ENCODE results near the gene TRIM46. TPM values are rescaled to one million over a fixed set of nuclear protein-coding genes. Genes with fewer than 3 reads are reported as not detected.

TRIM46 gene
- total RNA-seq, 1 donor from 2014 or later: 1.2 TPM

- Mint-ChIP-seq H3K36me3 (ENCODE audit: low read depth) (peaks cover 26% of the 10 kb centered on the region), H3K27ac (peak overlapping the region; percentile 98), H3K27me3 (no peaks in the 10 kb centered on the region), H3K4me3 (peak overlapping the region; percentile 99), H3K4me1 (peaks cover 41% of the 10 kb centered on the region), H3K9me3 (no peaks in the 10 kb centered on the region)
- DNase-seq: no peak
- POLR2A ChIA-PET: interaction anchor here (0.6 to 4.5 kb wide), 23 partner anchors 13 to 1227 kb away, joined by 3 to 63 read pairs (median 5); partner anchors contain the start of genes DPM3, EFNA1, MTX1 and PMVK
- intact Hi-C loops (cut with micrococcal nuclease): loop anchor here (2.0 to 10.0 kb wide), 4 partner anchors 87 to 617 kb away; partner anchors contain the start of genes ADAM15, CKS1B, SHC1 and UBE2Q1
- TF ChIP-seq, protein P1, sequence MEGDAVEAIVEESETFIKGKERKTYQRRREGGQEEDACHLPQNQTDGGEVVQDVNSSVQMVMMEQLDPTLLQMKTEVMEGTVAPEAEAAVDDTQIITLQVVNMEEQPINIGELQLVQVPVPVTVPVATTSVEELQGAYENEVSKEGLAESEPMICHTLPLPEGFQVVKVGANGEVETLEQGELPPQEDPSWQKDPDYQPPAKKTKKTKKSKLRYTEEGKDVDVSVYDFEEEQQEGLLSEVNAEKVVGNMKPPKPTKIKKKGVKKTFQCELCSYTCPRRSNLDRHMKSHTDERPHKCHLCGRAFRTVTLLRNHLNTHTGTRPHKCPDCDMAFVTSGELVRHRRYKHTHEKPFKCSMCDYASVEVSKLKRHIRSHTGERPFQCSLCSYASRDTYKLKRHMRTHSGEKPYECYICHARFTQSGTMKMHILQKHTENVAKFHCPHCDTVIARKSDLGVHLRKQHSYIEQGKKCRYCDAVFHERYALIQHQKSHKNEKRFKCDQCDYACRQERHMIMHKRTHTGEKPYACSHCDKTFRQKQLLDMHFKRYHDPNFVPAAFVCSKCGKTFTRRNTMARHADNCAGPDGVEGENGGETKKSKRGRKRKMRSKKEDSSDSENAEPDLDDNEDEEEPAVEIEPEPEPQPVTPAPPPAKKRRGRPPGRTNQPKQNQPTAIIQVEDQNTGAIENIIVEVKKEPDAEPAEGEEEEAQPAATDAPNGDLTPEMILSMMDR (IDR thresholded peaks at IDR 0.05): no peak
- CTCF ChIA-PET: interaction anchor here (0.8 to 4.5 kb wide), 18 partner anchors 9 to 155 kb away, joined by 3 to 49 read pairs (median 6); partner anchors contain the start of genes EFNA1, EFNA3 and SLC50A1
- ATAC-seq (ENCODE audit: low read depth): peak; percentile 19
Observed at GRCh38 chr1:155171836-155172731, 1.6 kb upstream of the TRIM46 start.

- peaks cover 33% of the 10 kb centered on the region for H3K4me1 Mint-ChIP-seq
- no peaks in the 10 kb centered on the region for H3K9me3 Mint-ChIP-seq
- peak; percentile 85 for ATAC-seq (ENCODE audit: low read depth)
- TF ChIP-seq, protein P1 (IDR thresholded peaks at IDR 0.05): peak; percentile 97
- H3K4me3 Mint-ChIP-seq: peak within 1 kb of the TSS; percentile 99
- CTCF ChIA-PET: interaction anchor here (0.7 to 4.5 kb wide), 28 partner anchors 10 to 530 kb away, joined by 3 to 49 read pairs (median 4); partner anchors contain the start of genes ADAM15, EFNA1, EFNA3 and SLC50A1
- H3K27me3 Mint-ChIP-seq: no peaks in the 10 kb centered on the region
- POLR2A ChIA-PET: interaction anchor here (0.6 to 4.5 kb wide), 33 partner anchors 9 to 1444 kb away, joined by 3 to 63 read pairs (median 4); partner anchors contain the start of genes ADAM15, DPM3, EFNA1 and EFNA3
- peaks cover 26% of the 10 kb centered on the region for H3K36me3 Mint-ChIP-seq (ENCODE audit: low read depth)
- peak within 1 kb of the TSS; percentile 98 for H3K27ac Mint-ChIP-seq
- intact Hi-C loops (cut with micrococcal nuclease): loop anchor here (1.0 to 10.0 kb wide), 6 partner anchors 33 to 618 kb away; partner anchors contain the start of genes ADAM15, CKS1B, DPM3 and SHC1
- peak; percentile 87 for DNase-seq
Observed at GRCh38 chr1:155172732-155173477, 744 bp upstream of the TRIM46 start, which contains the start of gene KRTCAP2. Gene KRTCAP2, minus strand, starts transcription at chr1:155173304. Its CDS starts 80 bp downstream, at chr1:155173224.

DNA sequence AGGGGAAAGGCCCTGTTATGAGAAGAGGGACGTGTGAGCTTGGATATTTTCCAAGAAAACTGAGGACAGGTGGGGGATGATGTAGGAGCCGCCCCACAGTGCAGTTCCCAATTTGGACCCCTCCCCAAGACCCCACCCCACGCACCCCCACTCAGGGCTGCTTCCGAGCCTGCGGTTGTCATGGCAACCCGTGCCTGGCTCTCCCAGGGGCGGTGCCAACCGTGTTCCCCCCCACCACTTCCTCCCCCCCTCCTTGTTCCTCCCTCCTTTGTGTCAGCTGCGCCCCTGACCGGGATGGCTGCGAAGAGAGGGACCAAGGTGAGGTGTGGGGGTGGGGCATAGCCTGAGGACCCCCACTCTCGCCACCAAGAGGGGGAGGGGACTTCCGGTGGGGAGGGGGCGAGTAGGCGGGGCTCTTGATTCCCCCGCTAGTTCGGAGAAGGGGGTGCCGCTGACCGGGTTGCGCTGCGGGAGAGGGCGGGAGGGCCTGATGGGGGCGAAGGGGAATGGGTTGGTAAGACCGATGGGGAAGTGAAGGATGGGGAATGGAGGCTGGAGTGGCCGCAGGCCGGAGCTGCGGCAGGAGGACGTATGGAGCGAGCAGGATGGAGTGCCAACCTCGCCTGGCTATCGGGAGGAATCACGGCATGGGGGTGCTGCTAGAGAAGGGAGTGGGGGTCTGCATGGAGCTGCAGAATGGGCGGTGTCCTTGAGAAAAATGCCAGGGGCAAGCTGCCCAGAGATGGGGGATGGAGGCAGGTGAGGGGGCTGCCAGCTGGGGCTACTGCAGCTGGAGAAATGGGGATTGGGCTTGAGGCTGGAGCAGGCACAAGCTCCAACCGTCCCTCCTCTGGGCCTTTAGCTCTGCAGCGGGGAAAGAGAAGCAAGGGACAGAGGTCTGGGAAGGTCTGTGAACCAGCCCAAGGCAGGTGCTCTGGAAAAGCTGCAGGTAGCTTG, 953 bp downstream of the TRIM46 start:
- Mint-ChIP-seq H3K27me3 (no peaks in the 10 kb centered on the region), H3K4me3 (peak overlapping the region; percentile 99), H3K27ac (peak overlapping the region; percentile 32), H3K36me3 (ENCODE audit: low read depth) (peaks cover 18% of the 10 kb centered on the region), H3K9me3 (no peaks in the 10 kb centered on the region), H3K4me1 (peaks cover 32% of the 10 kb centered on the region)
- TF ChIP-seq, protein P1 (IDR thresholded peaks at IDR 0.05): no peak
- CTCF ChIA-PET: interaction anchor here (1.0 to 4.5 kb wide), 10 partner anchors 19 to 133 kb away, joined by 3 to 49 read pairs (median 6); partner anchors contain the start of genes MTX1 and SLC50A1
- POLR2A ChIA-PET: interaction anchor here (0.7 to 4.5 kb wide), 7 partner anchors 10 to 389 kb away, joined by 3 to 63 read pairs (median 4); partner anchors contain the start of genes ASH1L and SLC50A1
- intact Hi-C loops (cut with micrococcal nuclease): loop anchor here (10.0 kb wide), 2 partner anchors 200 to 620 kb away; partner anchors contain the start of genes CKS1B, SHC1 and UBE2Q1
- ATAC-seq (ENCODE audit: low read depth): no peak
- DNase-seq: no peak

DNA sequence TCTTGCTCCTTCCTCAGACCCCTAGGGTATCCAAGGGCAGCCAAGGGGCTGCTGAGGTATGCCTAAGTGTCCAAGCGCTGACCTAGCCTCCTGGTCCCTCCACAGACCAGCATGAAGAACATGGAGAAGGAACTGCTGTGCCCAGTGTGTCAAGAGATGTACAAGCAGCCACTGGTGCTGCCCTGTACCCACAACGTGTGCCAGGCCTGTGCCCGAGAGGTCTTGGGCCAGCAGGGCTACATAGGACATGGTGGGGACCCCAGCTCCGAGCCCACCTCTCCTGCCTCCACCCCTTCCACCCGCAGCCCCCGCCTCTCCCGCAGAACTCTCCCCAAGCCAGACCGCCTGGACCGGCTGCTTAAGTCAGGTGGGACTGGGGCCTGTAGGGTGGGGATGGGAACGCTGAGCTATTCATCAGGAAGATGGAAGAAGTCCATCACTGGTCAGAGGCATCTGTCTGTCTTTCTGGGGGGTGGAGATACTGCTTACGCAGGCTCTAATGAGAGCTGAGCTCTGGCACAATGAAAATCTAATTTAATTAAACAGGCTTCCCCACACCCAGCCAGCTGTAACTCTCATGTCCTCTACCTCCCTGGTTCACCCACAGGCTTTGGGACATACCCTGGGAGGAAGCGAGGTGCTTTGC, 1.8 kb downstream of the TRIM46 start:
- Mint-ChIP-seq H3K4me1 (peaks cover 32% of the 10 kb centered on the region), H3K4me3 (no peak overlapping the region), H3K9me3 (no peaks in the 10 kb centered on the region), H3K27me3 (no peaks in the 10 kb centered on the region), H3K36me3 (ENCODE audit: low read depth) (peaks cover 11% of the 10 kb centered on the region), H3K27ac (no peak overlapping the region)
- intact Hi-C loops (cut with micrococcal nuclease): loop anchor here (10.0 kb wide), 2 partner anchors 201 to 621 kb away; partner anchors contain the start of genes CKS1B, SHC1 and UBE2Q1
- DNase-seq (no peak), ATAC-seq (ENCODE audit: low read depth) (no peak)
- TF ChIP-seq, protein P1 (IDR thresholded peaks at IDR 0.05): no peak
- ChIA-PET POLR2A (interaction anchor here (0.6 to 4.5 kb wide), 7 partner anchors 9 to 388 kb away, joined by 3 to 63 read pairs (median 4); partner anchors contain the start of genes ASH1L and SLC50A1), CTCF (interaction anchor here (0.8 to 4.5 kb wide), 10 partner anchors 10 to 134 kb away, joined by 3 to 49 read pairs (median 4); partner anchors contain the start of genes MTX1 and SLC50A1)
